ENCODE data around the gene SLC4A5.

The SLC4A5 gene

DNA sequence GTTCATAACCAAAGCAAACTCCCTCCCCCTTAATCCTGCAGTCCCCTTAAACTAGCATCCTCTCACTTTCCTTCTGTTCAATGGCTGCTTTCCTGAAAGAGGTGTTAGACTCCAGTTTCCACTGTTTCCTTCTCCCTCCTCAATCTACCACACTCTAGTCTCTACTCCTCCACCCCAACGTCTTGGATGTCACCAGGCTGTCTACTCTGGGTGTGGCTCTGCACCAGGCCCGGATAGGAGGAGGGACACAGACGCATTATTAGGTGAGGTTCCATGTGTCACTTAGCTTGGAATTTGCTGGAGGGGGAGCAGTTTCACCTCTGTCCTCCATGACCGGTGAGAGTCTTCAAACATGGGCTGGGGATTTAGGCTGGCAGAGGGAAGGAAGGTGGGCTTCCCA, 83.5 kb downstream of the SLC4A5 start:
- TF ChIP-seq ZNF274 (IDR thresholded peaks at IDR 0.05; ENCODE audit: low read depth, low read length), result no peak
- no peak for TF ChIP-seq SUZ12 (IDR thresholded peaks at IDR 0.05; ENCODE audit: extremely low read depth, insufficient read depth, insufficient read length)
- no peak for TF ChIP-seq YY1 (IDR thresholded peaks at IDR 0.05; ENCODE audit: insufficient read depth, insufficient read length)
- no peaks in the 10 kb centered on the region for H3K4me1 ChIP-seq (ENCODE audit: insufficient read depth, insufficient read length)
- DNase-seq (ENCODE audit: low read depth, low spot score), result no peak
- no peaks in the 10 kb centered on the region for H3K27me3 ChIP-seq (ENCODE audit: insufficient read depth, insufficient read length)
- no peaks in the 10 kb centered on the region for H3K36me3 ChIP-seq (ENCODE audit: insufficient read depth, insufficient read length, low read length)
- H3K9me3 ChIP-seq (ENCODE audit: insufficient read depth, low read length), result no peaks in the 10 kb centered on the region
- H3K9ac ChIP-seq (ENCODE audit: insufficient read length, low read depth), result no peak overlapping the region
- no peak overlapping the region for H3K4me3 ChIP-seq (ENCODE audit: insufficient read length, low read depth)

DNA sequence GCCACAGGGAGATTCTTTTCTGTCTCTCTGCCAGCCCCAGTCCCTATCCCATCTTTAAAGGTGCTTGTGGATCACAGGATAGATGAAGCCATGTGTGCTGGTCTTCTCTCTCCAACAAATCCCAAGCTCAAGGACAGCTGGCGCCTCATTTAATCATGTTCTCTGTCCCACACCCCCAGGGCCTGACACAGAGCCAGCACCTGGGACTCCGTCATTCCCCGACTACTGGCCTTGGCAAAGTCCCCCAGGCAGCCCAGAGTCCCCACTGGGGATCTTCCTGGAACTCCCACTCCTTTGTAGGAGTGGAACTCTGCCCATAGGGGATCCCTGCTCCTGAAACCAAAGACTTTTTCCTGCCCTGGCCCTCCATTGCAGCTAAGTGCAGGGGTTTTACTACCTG, 84.0 kb downstream of the SLC4A5 start:
- Histone ChIP-seq H3K4me3 (ENCODE audit: insufficient read length, low read depth) (no peak overlapping the region), H3K9ac (ENCODE audit: insufficient read length, low read depth) (no peak overlapping the region)
- DNase-seq (ENCODE audit: low read depth, low spot score), result no peak

DNA sequence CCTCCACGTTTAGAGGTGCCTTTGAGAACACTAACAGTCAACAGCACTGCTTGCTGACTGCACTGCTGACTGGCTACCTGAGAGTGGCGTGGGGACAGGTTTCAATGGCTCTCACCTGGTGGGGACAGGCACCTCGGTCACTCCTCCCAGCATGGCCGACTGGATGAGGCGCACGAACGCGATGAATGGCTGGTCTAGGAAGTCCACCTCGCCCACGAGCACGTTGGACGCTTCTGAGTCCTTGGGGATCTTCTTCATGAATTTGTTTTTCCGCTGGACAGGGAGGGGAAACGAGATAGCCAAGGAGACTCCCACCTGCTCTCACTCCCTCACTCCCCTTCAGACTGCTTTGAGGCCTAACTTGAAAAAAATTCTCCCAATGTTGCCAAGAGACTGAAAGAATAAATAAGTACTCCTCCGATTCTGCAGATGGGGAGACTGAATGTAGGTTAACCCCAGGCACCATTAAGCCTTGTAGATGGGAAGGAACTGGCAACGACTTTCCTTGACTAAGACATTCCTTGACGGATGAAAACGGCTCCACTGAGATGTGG, 87.5 kb downstream of the SLC4A5 start:
- Histone ChIP-seq H3K9ac (ENCODE audit: insufficient read length, low read depth) (no peak overlapping the region), H3K9me3 (ENCODE audit: insufficient read depth, low read length) (no peaks in the 10 kb centered on the region), H3K4me3 (ENCODE audit: insufficient read length, low read depth) (no peak overlapping the region), H3K36me3 (ENCODE audit: insufficient read depth, insufficient read length, low read length) (no peaks in the 10 kb centered on the region), H3K27me3 (ENCODE audit: insufficient read depth, insufficient read length) (no peaks in the 10 kb centered on the region), H3K4me1 (ENCODE audit: insufficient read depth, insufficient read length) (no peaks in the 10 kb centered on the region)
- no peak for DNase-seq (ENCODE audit: low read depth, low spot score)
- TF ChIP-seq YY1 (IDR thresholded peaks at IDR 0.05; ENCODE audit: insufficient read depth, insufficient read length), result no peak
- no peak for TF ChIP-seq SUZ12 (IDR thresholded peaks at IDR 0.05; ENCODE audit: extremely low read depth, insufficient read depth, insufficient read length)
- TF ChIP-seq ZNF274 (IDR thresholded peaks at IDR 0.05; ENCODE audit: low read depth, low read length), result no peak

More for the DNA sequence above, 84.0 kb downstream of the SLC4A5 start:
- Histone ChIP-seq H3K4me1 (ENCODE audit: insufficient read depth, insufficient read length) (no peaks in the 10 kb centered on the region), H3K36me3 (ENCODE audit: insufficient read depth, insufficient read length, low read length) (no peaks in the 10 kb centered on the region), H3K9me3 (ENCODE audit: insufficient read depth, low read length) (no peaks in the 10 kb centered on the region), H3K27me3 (ENCODE audit: insufficient read depth, insufficient read length) (no peaks in the 10 kb centered on the region)
- TF ChIP-seq ZNF274 (IDR thresholded peaks at IDR 0.05; ENCODE audit: low read depth, low read length), result no peak
- TF ChIP-seq YY1 (IDR thresholded peaks at IDR 0.05; ENCODE audit: insufficient read depth, insufficient read length), result no peak
- TF ChIP-seq SUZ12 (IDR thresholded peaks at IDR 0.05; ENCODE audit: extremely low read depth, insufficient read depth, insufficient read length), result no peak

DNA sequence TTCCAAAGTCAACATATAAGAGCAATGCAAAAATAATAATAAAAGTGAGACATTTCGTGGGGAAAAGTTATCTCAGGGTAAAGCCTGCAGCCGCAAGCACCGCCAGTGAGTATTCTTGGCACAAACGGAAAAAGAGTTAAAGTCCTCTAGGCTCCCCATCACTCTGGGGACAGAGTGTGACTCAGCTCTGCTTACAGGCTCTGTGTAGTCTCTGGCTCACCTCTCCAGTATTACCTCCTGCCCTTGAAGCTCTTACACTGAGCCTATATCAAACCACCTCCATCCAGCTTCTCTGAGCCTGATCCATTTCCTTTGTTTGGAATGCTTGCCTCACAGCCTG, 89.3 kb downstream of the SLC4A5 start:
- Histone ChIP-seq H3K9ac (ENCODE audit: insufficient read length, low read depth) (no peak overlapping the region), H3K4me3 (ENCODE audit: insufficient read length, low read depth) (no peak overlapping the region), H3K27me3 (ENCODE audit: insufficient read depth, insufficient read length) (no peaks in the 10 kb centered on the region), H3K4me1 (ENCODE audit: insufficient read depth, insufficient read length) (no peaks in the 10 kb centered on the region), H3K36me3 (ENCODE audit: insufficient read depth, insufficient read length, low read length) (no peaks in the 10 kb centered on the region), H3K9me3 (ENCODE audit: insufficient read depth, low read length) (no peaks in the 10 kb centered on the region)
- TF ChIP-seq YY1 (IDR thresholded peaks at IDR 0.05; ENCODE audit: insufficient read depth, insufficient read length), result no peak
- TF ChIP-seq SUZ12 (IDR thresholded peaks at IDR 0.05; ENCODE audit: extremely low read depth, insufficient read depth, insufficient read length), result no peak
- no peak for TF ChIP-seq ZNF274 (IDR thresholded peaks at IDR 0.05; ENCODE audit: low read depth, low read length)
- DNase-seq (ENCODE audit: low read depth, low spot score), result no peak

DNA sequence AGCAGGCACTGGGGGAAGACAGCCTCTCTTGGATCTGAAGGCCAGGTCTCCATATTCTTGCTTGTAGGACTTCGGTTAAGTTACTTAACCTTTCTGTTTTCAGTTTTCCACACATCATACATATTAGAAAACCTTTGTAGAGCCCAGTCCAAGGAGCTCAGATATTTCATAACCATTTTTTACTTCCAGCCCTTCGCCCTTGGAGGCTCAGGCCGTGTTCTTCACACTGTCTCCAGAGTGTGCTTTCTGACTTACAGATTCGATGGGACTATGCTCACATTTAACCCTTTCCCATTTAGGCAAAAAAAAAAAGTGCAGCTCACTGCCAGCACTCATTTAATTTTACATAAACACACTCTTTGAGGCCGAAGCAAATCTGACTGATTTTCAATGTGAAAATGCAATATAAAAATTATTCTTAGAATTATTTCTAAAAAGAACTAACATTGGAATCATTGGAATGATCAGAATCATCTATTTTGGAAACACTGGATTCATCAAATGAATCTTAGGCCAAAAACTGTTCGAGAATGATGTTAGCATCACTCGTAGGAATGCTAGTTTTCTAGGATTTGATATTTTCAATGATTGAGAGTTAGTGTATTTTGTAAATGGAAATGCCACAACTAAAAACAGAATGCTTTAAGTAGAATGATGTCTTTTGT, 89.8 kb downstream of the SLC4A5 start:
- no peak for TF ChIP-seq YY1 (IDR thresholded peaks at IDR 0.05; ENCODE audit: insufficient read depth, insufficient read length)
- no peak for TF ChIP-seq ZNF274 (IDR thresholded peaks at IDR 0.05; ENCODE audit: low read depth, low read length)
- TF ChIP-seq SUZ12 (IDR thresholded peaks at IDR 0.05; ENCODE audit: extremely low read depth, insufficient read depth, insufficient read length), result no peak
- Histone ChIP-seq H3K9me3 (ENCODE audit: insufficient read depth, low read length) (no peaks in the 10 kb centered on the region), H3K4me3 (ENCODE audit: insufficient read length, low read depth) (no peak overlapping the region)

DNA sequence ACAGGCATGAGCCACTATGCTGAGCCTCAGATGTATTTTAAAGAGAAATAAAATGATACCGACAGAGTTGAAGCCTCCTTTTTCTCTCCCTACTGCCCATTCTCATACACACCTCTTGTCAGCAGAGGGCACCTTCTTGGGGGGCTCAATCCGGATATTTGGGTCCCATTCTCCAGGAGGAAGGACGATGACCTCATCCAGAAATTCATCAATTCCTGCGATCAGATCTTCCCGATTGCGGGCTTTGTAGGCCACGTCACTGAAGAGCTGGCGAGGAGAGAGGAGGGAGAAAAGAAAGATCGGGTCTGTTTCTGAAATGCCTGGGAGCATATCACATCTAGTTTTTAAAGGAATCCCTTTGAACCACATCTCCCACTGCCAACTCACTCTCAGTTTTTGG, 90.4 kb downstream of the SLC4A5 start:
- no peaks in the 10 kb centered on the region for H3K36me3 ChIP-seq (ENCODE audit: insufficient read depth, insufficient read length, low read length)
- H3K4me1 ChIP-seq (ENCODE audit: insufficient read depth, insufficient read length), result no peaks in the 10 kb centered on the region
- H3K4me3 ChIP-seq (ENCODE audit: insufficient read length, low read depth), result no peak overlapping the region
- H3K9me3 ChIP-seq (ENCODE audit: insufficient read depth, low read length), result no peaks in the 10 kb centered on the region
- DNase-seq (ENCODE audit: low read depth, low spot score), result no peak
- TF ChIP-seq SUZ12 (IDR thresholded peaks at IDR 0.05; ENCODE audit: extremely low read depth, insufficient read depth, insufficient read length) (no peak), ZNF274 (IDR thresholded peaks at IDR 0.05; ENCODE audit: low read depth, low read length) (no peak), YY1 (IDR thresholded peaks at IDR 0.05; ENCODE audit: insufficient read depth, insufficient read length) (no peak)
- no peak overlapping the region for H3K9ac ChIP-seq (ENCODE audit: insufficient read length, low read depth)
- no peaks in the 10 kb centered on the region for H3K27me3 ChIP-seq (ENCODE audit: insufficient read depth, insufficient read length)

More for the DNA sequence above, 89.8 kb downstream of the SLC4A5 start:
- Histone ChIP-seq H3K36me3 (ENCODE audit: insufficient read depth, insufficient read length, low read length) (no peaks in the 10 kb centered on the region), H3K9ac (ENCODE audit: insufficient read length, low read depth) (no peak overlapping the region), H3K27me3 (ENCODE audit: insufficient read depth, insufficient read length) (no peaks in the 10 kb centered on the region), H3K4me1 (ENCODE audit: insufficient read depth, insufficient read length) (no peaks in the 10 kb centered on the region)
- no peak for DNase-seq (ENCODE audit: low read depth, low spot score)

DNA sequence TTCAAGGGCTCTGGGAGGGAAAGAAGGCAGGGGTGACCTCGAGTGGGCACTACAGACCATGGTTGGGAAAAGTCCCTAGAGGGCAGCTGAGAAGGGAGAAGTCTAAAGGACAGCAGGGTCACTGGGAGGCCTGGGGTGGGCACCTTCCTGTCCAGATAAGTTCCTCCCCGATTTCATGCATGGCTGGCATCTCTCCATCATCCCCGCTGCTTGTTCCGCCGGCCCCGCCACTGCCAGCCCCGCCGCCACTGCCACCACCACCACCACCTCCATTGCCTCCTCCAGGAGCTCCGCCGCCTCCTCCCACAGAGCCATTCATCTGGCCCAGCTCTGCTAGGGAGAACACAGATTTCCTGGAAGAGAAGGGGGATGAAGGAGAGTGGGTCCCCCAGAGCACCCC, 91.2 kb downstream of the SLC4A5 start:
- no peaks in the 10 kb centered on the region for H3K4me1 ChIP-seq (ENCODE audit: insufficient read depth, insufficient read length)
- no peak overlapping the region for H3K4me3 ChIP-seq (ENCODE audit: insufficient read length, low read depth)
- no peaks in the 10 kb centered on the region for H3K36me3 ChIP-seq (ENCODE audit: insufficient read depth, insufficient read length, low read length)
- DNase-seq (ENCODE audit: low read depth, low spot score), result no peak
- H3K27me3 ChIP-seq (ENCODE audit: insufficient read depth, insufficient read length), result no peaks in the 10 kb centered on the region
- no peak overlapping the region for H3K9ac ChIP-seq (ENCODE audit: insufficient read length, low read depth)
- TF ChIP-seq ZNF274 (IDR thresholded peaks at IDR 0.05; ENCODE audit: low read depth, low read length), result no peak
- TF ChIP-seq YY1 (IDR thresholded peaks at IDR 0.05; ENCODE audit: insufficient read depth, insufficient read length), result no peak
- TF ChIP-seq SUZ12 (IDR thresholded peaks at IDR 0.05; ENCODE audit: extremely low read depth, insufficient read depth, insufficient read length), result no peak
- no peaks in the 10 kb centered on the region for H3K9me3 ChIP-seq (ENCODE audit: insufficient read depth, low read length)

Data from NT2/D1 (cell line).